Panc1 (cell line): ENCODE measurements around the gene ALKBH3. TPM values are rescaled to one million over a fixed set of nuclear protein-coding genes. Genes with fewer than 3 reads are reported as not detected.

Experiments
- ATAC-seq: fragments of 200-7000 bp; cut with Tn5 transposase; 2 replicates; pipeline ENCODE4 v1.9.1; 2020; ENCODE audit warnings: mild to moderate bottlenecking, moderate library complexity
- BruUV-seq: library from RNA; stranded (reverse); fragments of 400-500 nt; replicated peaks from 2 replicates; lab custom pipeline; 2021; lab: Mats Ljungman, UMichigan
- CTCF ChIA-PET: fragments of 300-600 bp; sonication (Branson Sonifier 250); formaldehyde crosslinking; loops from one replicate; lab custom pipeline; 2022; ENCODE audit warnings: antibody characterized with exemption; lab: Charles Lee
- POLR2A ChIA-PET: fragments of 300-600 bp; sonication (Branson Sonifier 250); formaldehyde crosslinking; loops from one replicate; lab custom pipeline; 2022; ENCODE audit warnings: antibody characterized with exemption; lab: Charles Lee
- DNase-seq: peaks from one replicate; pipeline ENCODE4 v3.0.0-alpha.2; 2010; ENCODE audit warnings: low read depth, low spot score
- H3K27ac ChIP-seq: 2 replicates; pipeline ENCODE4 v1.5.1; 2011; ENCODE audit warnings: mild to moderate bottlenecking, low read length, inconsistent platforms
- H3K27me3 ChIP-seq: fragments of 200-500 bp; sonication (Bioruptor generic); 2 replicates; pipeline ENCODE4 v1.6.0; 2014; ENCODE audit warnings: low read length, inconsistent platforms; ENCODE audit not compliant: control insufficient read depth, insufficient read depth
- H3K36me3 ChIP-seq: fragments of 200-500 bp; sonication (Bioruptor generic); 2 replicates; pipeline ENCODE4 v1.5.1; 2014; ENCODE audit warnings: inconsistent platforms, mild to moderate bottlenecking, low read length, moderate library complexity; ENCODE audit not compliant: control insufficient read depth, insufficient read depth
- H3K4me1 ChIP-seq: 2 replicates; pipeline ENCODE4 v1.5.1; 2011; ENCODE audit warnings: inconsistent platforms, mild to moderate bottlenecking, low read length, moderate library complexity; ENCODE audit not compliant: control insufficient read depth, insufficient read depth
- H3K4me3 ChIP-seq, 2 experiments: 2 replicates each; pipeline ENCODE4 v1.5.1; 2011 to 2012; ENCODE audit warnings: low read depth in 2 of 2, low read length in 2 of 2, mild to moderate bottlenecking in 2 of 2, inconsistent platforms in 1 of 2, moderate library complexity in 1 of 2
- H3K9me3 ChIP-seq: fragments of 200-500 bp; sonication (Bioruptor generic); 2 replicates; pipeline ENCODE4 v1.5.1; 2014; ENCODE audit warnings: low read depth, mild to moderate bottlenecking, inconsistent platforms, low read length, moderate library complexity; ENCODE audit not compliant: control insufficient read depth, insufficient read depth
- CTCF ChIP-seq: fragments of 450-650 bp; IDR thresholded peaks from 2 replicates; pipeline ENCODE4 v1.5.1; 2017; ENCODE audit warnings: mild to moderate bottlenecking
- POLR2AphosphoS5 ChIP-seq: IDR thresholded peaks from 2 replicates; pipeline ENCODE4 v1.6.1; 2012; ENCODE audit warnings: mild to moderate bottlenecking, low read depth, low read length, moderate library complexity
- REST ChIP-seq, 2 experiments: IDR thresholded peaks; 2 replicates each; pipeline ENCODE4 v1.6.1; 2011 to 2012; ENCODE audit warnings: low read depth in 2 of 2, control low read depth in 1 of 2, low read length in 1 of 2, mild to moderate bottlenecking in 1 of 2, moderate library complexity in 1 of 2; ENCODE audit not compliant: insufficient read depth in 1 of 2
- SIN3A ChIP-seq: IDR thresholded peaks from 2 replicates; pipeline ENCODE4 v1.6.1; 2012; ENCODE audit warnings: low read depth, mild to moderate bottlenecking, low read length, moderate library complexity, borderline replicate concordance; ENCODE audit not compliant: insufficient read depth
- TCF7L2 ChIP-seq: IDR thresholded peaks from 2 replicates; pipeline ENCODE4 v1.6.1; 2011; ENCODE audit warnings: mild to moderate bottlenecking, low read depth, low read length, inconsistent platforms
- in situ Hi-C: cut with HindIII; loops from 2 replicates; pipeline ENCODE4 v1.10.0; 2016; ENCODE audit warnings: low sequenced_read_pairs, low pct_unique_long_range_greater_than_20kb
- intact Hi-C: fragments of 100-400 bp; cut with micrococcal nuclease; formaldehyde crosslinking; loops from one replicate; pipeline ENCODE4 v1.10.0; 2022; ENCODE audit not compliant: unreplicated experiment
- total RNA-seq: library from RNA; stranded (reverse); gene quantifications from one replicate; pipeline ENCODE4 v1.2.1, GENCODE V29; 2021; ENCODE audit not compliant: unreplicated experiment

The ALKBH3 gene
- total RNA-seq, 1 experiment from 2014 or later: 34.4 TPM

- POLR2A ChIA-PET: no interaction called here
- ATAC-seq: peak; percentile 8; the same call in 1 of the 2 replicates
- Histone ChIP-seq H3K4me3 (peak overlapping the region; percentile 30 to 55), H3K27me3 (peaks cover 5% of the 10 kb centered on the region; the same call in 1 of the 2 replicates), H3K27ac (no peak overlapping the region), H3K36me3 (no peaks in the 10 kb centered on the region), H3K9me3 (no peaks in the 10 kb centered on the region), H3K4me1 (peaks cover 7% of the 10 kb centered on the region; the same call in 1 of the 2 replicates)
- CTCF ChIA-PET: interaction anchor here (0.7 kb wide), 1 partner anchor 96 kb away, joined by 3 read pairs; no protein-coding TSS in a partner anchor
- no peak for DNase-seq
- TF ChIP-seq POLR2AphosphoS5 (no peak), CTCF (no peak), REST (IDR thresholded peaks at IDR 0.05; ENCODE audit: insufficient read depth in 1 of 2, low read depth in 2 of 2, low read length in 1 of 2) (no peak)
- intact Hi-C loops (loop anchor here (5.0 to 10.0 kb wide), 2 partner anchors 51 to 91 kb away; no protein-coding TSS in a partner anchor), in situ Hi-C loops (no loop called here)
- BruUV-seq: no TSS peak
These were observed 62.8 kb downstream of the ALKBH3 start for GRCh38 chr11:43943372-43943930.

GRCh38 chr11:43943931-43944751, 63.5 kb downstream of the ALKBH3 start:
- Histone ChIP-seq H3K9me3 (no peaks in the 10 kb centered on the region), H3K27ac (no peak overlapping the region), H3K4me1 (peaks cover 7% of the 10 kb centered on the region; the same call in 1 of the 2 replicates), H3K27me3 (peaks cover 5% of the 10 kb centered on the region; the same call in 1 of the 2 replicates), H3K4me3 (peak overlapping the region; percentile 30 to 55), H3K36me3 (no peaks in the 10 kb centered on the region)
- POLR2A ChIA-PET: no interaction called here
- TF ChIP-seq REST (IDR thresholded peaks at IDR 0.05; ENCODE audit: insufficient read depth in 1 of 2, low read depth in 2 of 2, low read length in 1 of 2) (no peak), CTCF (no peak), TCF7L2 (no peak), POLR2AphosphoS5 (no peak), SIN3A (no peak)
- no peak for DNase-seq
- ATAC-seq: peak; percentile 46
- CTCF ChIA-PET: no interaction called here
- intact Hi-C loops (loop anchor here (5.0 to 10.0 kb wide), 2 partner anchors 52 to 91 kb away; no protein-coding TSS in a partner anchor), in situ Hi-C loops (no loop called here)
- no TSS peak for BruUV-seq
